ENCODE data around the gene CLEC2L. TPM values are rescaled to one million over a fixed set of nuclear protein-coding genes. Genes with fewer than 3 reads are reported as not detected.
A peak's percentile ranks its signal among the peaks of the same experiment; 100 is the strongest.

Gene CLEC2L
- total and polyA plus RNA-seq, 2 of the 13 experiments (the other 11 are each of a cell fraction or from before 2014, with no cell fraction given), result 0.20 to 0.25 TPM

GRCh38 chr7:139531094-139531493 is 7.6 kb downstream of the CLEC2L start:
- no peak overlapping the region for H3K27ac ChIP-seq (ENCODE audit: extremely low read length, insufficient read depth, low read length)
- H3K9ac ChIP-seq (ENCODE audit: insufficient read depth, low read depth, low read length), result no peak overlapping the region
- no peaks in the 10 kb centered on the region for H3K9me3 ChIP-seq (ENCODE audit: low read length)
- H2AFZ ChIP-seq (ENCODE audit: low read length), result no peak overlapping the region
- ATAC-seq (no peak), FAIRE-seq (no peak), DNase-seq (ENCODE audit: low spot score) (no peak)
- CTCF ChIA-PET (ENCODE audit: low intra/inter-chr PET ratio, low total read pairs), result no interaction called here
- POLR2A ChIA-PET, result no interaction called here
- no peaks in the 10 kb centered on the region for H4K20me1 ChIP-seq (ENCODE audit: insufficient read depth, low read length)
- no peaks in the 10 kb centered on the region for H3K36me3 ChIP-seq (replicated peaks in 1 of 2; ENCODE audit: control insufficient read depth in 1 of 2, insufficient read depth in 2 of 2, low read length in 2 of 2)
- peaks cover 0 to 49% of the 10 kb centered on the region in 2 experiments; a peak in 3 of 5 replicates for H3K27me3 ChIP-seq (ENCODE audit: control insufficient read depth in 1 of 2, insufficient read depth in 2 of 2, low read length in 2 of 2)
- BruUV-seq (replicated peaks), result no TSS peak
- H3K4me2 ChIP-seq (ENCODE audit: low read depth, low read length), result no peak overlapping the region
- no peak overlapping the region for H3K4me3 ChIP-seq (replicated peaks in 1 of 3; ENCODE audit: insufficient read depth in 1 of 3, low read depth in 2 of 3, low read length in 3 of 3)
- in situ Hi-C loops (cut with HindIII; ENCODE audit: extremely low pct_ligation_motif_present, low pct_unique_long_range_greater_than_20kb) (no loop called here), intact Hi-C loops (cut with micrococcal nuclease; ENCODE audit: unreplicated experiment) (no loop called here)
- TF ChIP-seq SRSF1 (optimal IDR thresholded peaks at IDR 0.05; ENCODE audit: low read depth, low read length) (no peak), ATF7 (IDR thresholded peaks at IDR 0.05) (peak; percentile 49; the same call in 1 of the 2 replicates), ATF7 (CRISPR knock-in tag; IDR thresholded peaks at IDR 0.05) (no peak)
- 2% methylated on average over 1 of the region's 1 CpG for WGBS (ENCODE audit: low lambda C conversion rate)
- H3K4me1 ChIP-seq (ENCODE audit: insufficient read depth, low read length), result no peaks in the 10 kb centered on the region
- no peaks in the 10 kb centered on the region for H3K79me2 ChIP-seq (ENCODE audit: insufficient read depth, low read length)

- H3K79me2 ChIP-seq (ENCODE audit: insufficient read depth, low read length), result no peaks in the 10 kb centered on the region
- H3K9me3 ChIP-seq (ENCODE audit: low read length), result no peaks in the 10 kb centered on the region
- 19% methylated on average over 6 of the region's 6 CpGs for WGBS (ENCODE audit: low lambda C conversion rate)
- no peaks in the 10 kb centered on the region for H3K36me3 ChIP-seq (replicated peaks in 1 of 2; ENCODE audit: control insufficient read depth in 1 of 2, insufficient read depth in 2 of 2, low read length in 2 of 2)
- TF ChIP-seq ZSCAN22 (CRISPR knock-in tag; IDR thresholded peaks at IDR 0.05), result no peak
- peak in 1 of 2 experiments; percentile 29; a peak in 1 of 4 replicates for TF ChIP-seq MAFK (conservative IDR thresholded peaks at IDR 0.05 in 1 of 2, IDR thresholded peaks at IDR 0.05 in 1 of 2; ENCODE audit: low read length in 2 of 2)
- no peak for TF ChIP-seq ZNF607 (CRISPR knock-in tag; IDR thresholded peaks at IDR 0.05; ENCODE audit: borderline replicate concordance)
- H3K4me3 ChIP-seq (replicated peaks in 1 of 3; ENCODE audit: insufficient read depth in 1 of 3, low read depth in 2 of 3, low read length in 3 of 3), result no peak overlapping the region
- CTCF ChIA-PET (ENCODE audit: low intra/inter-chr PET ratio, low total read pairs), result no interaction called here
- peaks cover 0 to 43% of the 10 kb centered on the region in 2 experiments; a peak in 3 of 5 replicates for H3K27me3 ChIP-seq (ENCODE audit: control insufficient read depth in 1 of 2, insufficient read depth in 2 of 2, low read length in 2 of 2)
- H3K27ac ChIP-seq (ENCODE audit: extremely low read length, insufficient read depth, low read length), result no peak overlapping the region
- ATAC-seq (no peak), DNase-seq (ENCODE audit: low spot score) (no peak), FAIRE-seq (no peak)
- intact Hi-C loops (cut with micrococcal nuclease; ENCODE audit: unreplicated experiment), result no loop called here
- H4K20me1 ChIP-seq (ENCODE audit: insufficient read depth, low read length), result no peaks in the 10 kb centered on the region
- BruUV-seq (replicated peaks), result no TSS peak
- in situ Hi-C loops (cut with HindIII; ENCODE audit: extremely low pct_ligation_motif_present, low pct_unique_long_range_greater_than_20kb), result no loop called here
- no peak overlapping the region for H3K4me2 ChIP-seq (ENCODE audit: low read depth, low read length)
- no peak overlapping the region for H3K9ac ChIP-seq (ENCODE audit: insufficient read depth, low read depth, low read length)
- POLR2A ChIA-PET, result no interaction called here
- no peak overlapping the region for H2AFZ ChIP-seq (ENCODE audit: low read length)
- no peaks in the 10 kb centered on the region for H3K4me1 ChIP-seq (ENCODE audit: insufficient read depth, low read length)
Measured at GRCh38 chr7:139532636-139533155, 9.2 kb downstream of the CLEC2L start.

Measured in HepG2 (cell line).